Thoracic aorta (tissue), 2 donors: Measurements from ENCODE around the gene FBF1. TPM values are rescaled to one million over a fixed set of nuclear protein-coding genes. Genes with fewer than 3 reads are reported as not detected.
A peak's percentile ranks its signal among the peaks of the same experiment; 100 is the strongest.

Experiments used
- ATAC-seq: fragments of 150-250 bp; one replicate; pipeline ENCODE4 v1.8.0; 2017; ENCODE audit warnings: low read depth; ENCODE audit not compliant: insufficient number of reproducible peaks, low FRiP score
- DNase-seq: peaks from one replicate; pipeline ENCODE4 v3.0.0-alpha.2; 2020; ENCODE audit warnings: low spot score
- H3K27ac ChIP-seq, 2 donors: fragments of 200-600 bp; sonication (generic); 1 replicate in 1 of 2; 2 replicates in 1 of 2; pipeline ENCODE4 v1.5.1; 2016; ENCODE audit warnings: mild to moderate bottlenecking in 2 of 2, moderate library complexity in 2 of 2
- H3K27me3 ChIP-seq: fragments of 200-600 bp; sonication (generic); replicated peaks from 2 replicates; pipeline ENCODE4 v1.6.0; 2016; ENCODE audit warnings: mild to moderate bottlenecking; ENCODE audit not compliant: insufficient read depth
- H3K36me3 ChIP-seq: fragments of 200-600 bp; sonication (generic); one replicate; pipeline ENCODE4 v1.5.1; 2016
- H3K4me1 ChIP-seq, 2 donors: fragments of 200-600 bp; sonication (generic); 1 replicate in 1 of 2; 2 replicates in 1 of 2; pipeline versions ENCODE4 v1.5.1 to v1.6.0; 2016; ENCODE audit warnings: low read depth in 2 of 2, mild to moderate bottlenecking in 1 of 2; ENCODE audit not compliant: control insufficient read depth in 1 of 2
- H3K4me3 ChIP-seq: fragments of 200-600 bp; sonication (generic); 2 replicates; pipeline ENCODE4 v1.5.1; 2016; ENCODE audit warnings: mild to moderate bottlenecking
- H3K9me3 ChIP-seq: fragments of 200-600 bp; sonication (generic); 2 replicates; pipeline ENCODE4 v1.5.1; 2016
- total RNA-seq, 2 donors: library from RNA; depleted of rRNA; stranded (reverse); fragments of >200 nt; gene quantifications; one replicate each; pipeline versions ENCODE4 v1.1.0 to v1.2.3, GENCODE V29; 2016
- TF ChIP-seq, protein P1 (sequence below): fragments of 200-600 bp; sonication (generic); IDR thresholded peaks from one replicate; pipeline ENCODE4 v1.5.1; 2019; ENCODE audit warnings: antibody characterized with exemption

FBF1 gene
- total RNA-seq, 2 donors from 2014 or later, result 6.3 to 8.0 TPM

DNA sequence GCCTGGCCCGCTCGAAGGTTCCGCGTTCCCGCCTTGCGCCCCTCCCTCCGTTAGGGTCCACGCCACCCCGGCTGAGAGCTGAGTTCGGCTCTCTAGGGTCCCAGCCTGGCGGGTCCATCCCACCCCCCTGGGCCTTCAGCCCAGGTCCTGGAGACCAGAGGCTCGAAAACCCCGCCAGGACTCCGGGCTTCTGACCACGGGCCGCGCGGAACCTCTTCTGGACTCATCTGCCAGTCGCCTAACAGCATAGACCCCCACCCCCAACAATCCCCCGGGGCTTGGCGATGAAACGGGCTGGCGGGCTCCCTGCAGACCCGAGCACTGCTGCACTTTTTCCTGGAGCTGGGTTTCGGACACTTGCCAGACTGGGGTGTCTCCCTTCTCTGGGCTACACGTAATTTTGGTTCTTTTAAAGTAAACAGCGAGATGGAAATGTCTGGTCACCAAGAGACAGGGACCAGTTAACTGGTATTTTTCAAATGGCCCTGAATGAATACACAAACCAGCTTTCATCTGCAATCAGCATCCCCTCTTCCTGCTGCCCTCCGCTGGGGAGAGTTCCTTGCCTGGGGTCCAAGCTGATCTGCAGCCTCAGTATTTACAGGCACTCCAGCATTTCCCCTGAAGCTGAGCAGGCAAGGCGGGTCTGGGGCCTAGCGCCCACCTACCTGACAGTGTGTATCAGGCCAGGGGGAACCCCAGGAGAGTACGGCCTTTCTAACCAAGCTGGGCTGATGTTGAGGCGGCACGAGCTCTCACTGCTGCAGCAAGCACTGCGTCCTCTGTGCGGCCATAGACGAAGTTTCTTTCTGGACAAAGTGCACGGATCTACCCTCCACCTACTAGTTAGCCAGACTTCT, 43.5 kb downstream of the FBF1 start:
- DNase-seq (no peak), ATAC-seq (no peak)
- TF ChIP-seq, protein P1, sequence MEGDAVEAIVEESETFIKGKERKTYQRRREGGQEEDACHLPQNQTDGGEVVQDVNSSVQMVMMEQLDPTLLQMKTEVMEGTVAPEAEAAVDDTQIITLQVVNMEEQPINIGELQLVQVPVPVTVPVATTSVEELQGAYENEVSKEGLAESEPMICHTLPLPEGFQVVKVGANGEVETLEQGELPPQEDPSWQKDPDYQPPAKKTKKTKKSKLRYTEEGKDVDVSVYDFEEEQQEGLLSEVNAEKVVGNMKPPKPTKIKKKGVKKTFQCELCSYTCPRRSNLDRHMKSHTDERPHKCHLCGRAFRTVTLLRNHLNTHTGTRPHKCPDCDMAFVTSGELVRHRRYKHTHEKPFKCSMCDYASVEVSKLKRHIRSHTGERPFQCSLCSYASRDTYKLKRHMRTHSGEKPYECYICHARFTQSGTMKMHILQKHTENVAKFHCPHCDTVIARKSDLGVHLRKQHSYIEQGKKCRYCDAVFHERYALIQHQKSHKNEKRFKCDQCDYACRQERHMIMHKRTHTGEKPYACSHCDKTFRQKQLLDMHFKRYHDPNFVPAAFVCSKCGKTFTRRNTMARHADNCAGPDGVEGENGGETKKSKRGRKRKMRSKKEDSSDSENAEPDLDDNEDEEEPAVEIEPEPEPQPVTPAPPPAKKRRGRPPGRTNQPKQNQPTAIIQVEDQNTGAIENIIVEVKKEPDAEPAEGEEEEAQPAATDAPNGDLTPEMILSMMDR, result no peak
- Histone ChIP-seq H3K27me3 (no peaks in the 10 kb centered on the region), H3K9me3 (no peaks in the 10 kb centered on the region), H3K4me1 (peaks cover 0 to 32% of the 10 kb centered on the region in 2 donors), H3K27ac (peak overlapping the region; percentile 83 to 88), H3K36me3 (peaks cover 32% of the 10 kb centered on the region), H3K4me3 (peak overlapping the region; percentile 79)

DNA sequence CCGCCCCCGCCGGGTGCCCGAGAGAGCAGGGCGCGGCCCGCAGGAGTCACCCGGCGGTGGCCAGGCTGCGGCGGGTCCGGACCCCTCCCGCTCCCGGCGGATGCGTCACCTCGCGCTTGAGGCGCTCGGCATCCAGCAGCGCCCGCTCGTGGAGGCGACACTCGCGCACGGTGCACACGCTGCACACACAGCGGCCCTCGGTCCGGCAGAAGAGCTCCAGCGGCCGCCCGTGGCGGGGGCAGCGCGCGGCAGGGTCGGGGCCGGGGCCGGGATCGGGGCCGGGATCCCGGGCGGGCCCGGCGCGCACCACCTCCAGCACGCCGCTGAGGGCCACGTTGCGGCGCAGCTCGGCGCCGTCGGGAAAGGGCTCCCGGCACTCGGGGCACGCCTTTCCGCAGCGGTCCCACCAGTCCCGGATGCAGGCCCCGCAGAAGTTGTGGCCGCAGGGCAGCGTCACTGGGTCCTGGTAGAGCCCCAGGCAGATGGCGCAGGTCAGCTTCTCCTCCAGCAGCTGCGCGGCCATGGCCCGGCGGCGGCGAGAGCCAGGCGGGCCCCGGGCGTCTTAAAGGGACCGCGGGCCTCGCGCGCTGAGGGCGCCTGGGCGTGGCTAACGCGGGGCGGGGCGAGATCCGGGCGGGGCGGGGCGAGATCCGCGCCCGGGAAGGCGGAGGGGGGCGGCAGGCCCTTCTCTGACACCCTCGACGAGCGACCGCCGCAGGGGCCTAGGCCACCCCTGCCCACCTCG, 44.3 kb downstream of the FBF1 start, which contains the start of gene TRIM65:
TRIM65 (minus strand) TSS at position 537 of the 745 bp plus-strand sequence; CDS start at position 523, 14 bp downstream.
- Histone ChIP-seq H3K27ac (peak within 1 kb of the TSS; percentile 83 to 88), H3K4me3 (peak within 1 kb of the TSS; percentile 79), H3K4me1 (peaks cover 0 to 32% of the 10 kb centered on the region in 2 donors), H3K9me3 (no peaks in the 10 kb centered on the region), H3K27me3 (no peaks in the 10 kb centered on the region), H3K36me3 (peaks cover 29% of the 10 kb centered on the region)
- DNase-seq, result peak; percentile 65
- ATAC-seq, result peak; percentile 80
- TF ChIP-seq, protein P1, result peak; percentile 5

- Histone ChIP-seq H3K4me3 (peak overlapping the region; percentile 79), H3K9me3 (no peaks in the 10 kb centered on the region), H3K4me1 (peaks cover 0 to 32% of the 10 kb centered on the region in 2 donors), H3K27ac (peak overlapping the region; percentile 83 to 88), H3K36me3 (peaks cover 30% of the 10 kb centered on the region), H3K27me3 (no peaks in the 10 kb centered on the region)
- TF ChIP-seq, protein P1, result peak; percentile 33
- DNase-seq (no peak), ATAC-seq (no peak)
These were observed 45.3 kb downstream of the FBF1 start for GRCh38 chr17:75895370-75896155.

DNA sequence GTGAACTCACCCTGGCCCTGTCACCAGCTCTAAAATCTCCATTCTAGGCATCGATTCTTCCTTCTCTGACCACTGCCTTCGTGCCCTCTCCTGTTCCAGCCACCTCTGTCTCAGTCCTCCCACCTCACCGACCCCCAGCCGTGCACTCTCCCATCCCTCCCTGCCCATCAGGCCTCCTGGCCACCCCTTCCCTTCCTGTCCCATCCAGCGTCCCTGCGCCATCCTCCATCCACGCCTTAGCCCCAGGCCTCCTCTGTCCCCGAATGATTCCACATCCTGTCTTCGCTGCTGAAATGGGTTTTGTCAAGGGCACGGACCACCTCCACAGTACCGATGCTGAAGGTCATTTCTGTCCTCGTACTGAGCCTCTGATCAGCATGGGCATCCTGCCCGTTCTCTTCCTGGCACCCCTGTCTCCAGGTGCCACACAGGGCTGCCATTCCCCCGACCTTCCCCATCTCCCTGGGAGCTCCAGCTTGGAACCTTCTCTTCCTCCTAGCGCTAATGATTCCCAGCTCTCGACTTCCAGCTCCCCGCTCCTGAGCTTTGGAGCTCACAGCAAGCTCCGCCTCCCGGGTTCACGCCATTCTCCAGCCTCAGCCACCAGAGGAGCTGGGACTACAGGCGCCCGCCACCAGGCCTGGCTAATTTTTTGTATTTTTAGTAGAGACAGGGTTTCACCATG, 46.7 kb downstream of the FBF1 start:
- no peak overlapping the region for H3K4me3 ChIP-seq
- peak overlapping the region in 1 of 2 donors; percentile 38 for H3K27ac ChIP-seq
- ATAC-seq (no peak), DNase-seq (no peak)
- peaks cover 0 to 32% of the 10 kb centered on the region in 2 donors for H3K4me1 ChIP-seq
- peaks cover 26% of the 10 kb centered on the region for H3K36me3 ChIP-seq
- TF ChIP-seq, protein P1, result no peak
- no peaks in the 10 kb centered on the region for H3K9me3 ChIP-seq
- no peaks in the 10 kb centered on the region for H3K27me3 ChIP-seq
